ENCODE data around the gene RAD9A. TPM values are rescaled to one million over a fixed set of nuclear protein-coding genes. Genes with fewer than 3 reads are reported as not detected.

The RAD9A gene
- total and polyA plus RNA-seq, 2 of the 4 experiments (the other 2 are of a cell fraction) = 2.0 to 10.3 TPM

- no peak for TF ChIP-seq CTCF (conservative IDR thresholded peaks at IDR 0.05; ENCODE audit: low read depth, low read length)
These were observed 463 bp downstream of the RAD9A start (continued) for GRCh38 chr11:67392183-67392715.

- H2AK9ac ChIP-seq (replicated peaks; ENCODE audit: low read depth, low read length, poor library complexity) = peak overlapping the region; percentile 62
- no peak overlapping the region for H3K56ac ChIP-seq (ENCODE audit: extremely low read depth, insufficient read depth, low read length)
- intact Hi-C loops (cut with micrococcal nuclease) = no loop called here
- no peak overlapping the region for H3K4ac ChIP-seq (ENCODE audit: low read depth, low read length)
- peaks cover 9% of the 10 kb centered on the region; the same call in 1 of the 2 replicates for H4K20me1 ChIP-seq (ENCODE audit: insufficient read depth, low read length)
- H3K27me3 ChIP-seq (ENCODE audit: control insufficient read depth, insufficient read depth, low read length) = no peaks in the 10 kb centered on the region
- H2BK20ac ChIP-seq (ENCODE audit: low read depth, low read length) = no peak overlapping the region
- ChIA-PET CTCF (no interaction called here), POLR2A (ENCODE audit: unreplicated experiment) (no interaction called here)
- dilution Hi-C loops (cut with HindIII; ENCODE audit: low sequenced_read_pairs, unreplicated experiment) = no loop called here
- no peak overlapping the region for H3K27ac ChIP-seq (ENCODE audit: insufficient read depth, low read length)
- no peak overlapping the region for H3K18ac ChIP-seq (ENCODE audit: low read depth, low read length)
- no peak overlapping the region for H2AK5ac ChIP-seq (ENCODE audit: low read depth, low read length)
- H2BK120ac ChIP-seq (ENCODE audit: low read depth, low read length) = no peak overlapping the region
- no peak overlapping the region for H3K14ac ChIP-seq (replicated peaks; ENCODE audit: low read depth, low read length)
- ATAC-seq (ENCODE audit: low read depth) (no peak), DNase-seq (no peak)
- H3K36me3 ChIP-seq (ENCODE audit: control insufficient read depth, insufficient read depth, low read length) = peaks cover 23% of the 10 kb centered on the region
- no peak for TF ChIP-seq NFE2L2 (IDR thresholded peaks at IDR 0.05; ENCODE audit: low read depth, low read length)
- no peak for TF ChIP-seq CHD1 (IDR thresholded peaks at IDR 0.05; ENCODE audit: low read depth, low read length)
- TF ChIP-seq MXI1 (IDR thresholded peaks at IDR 0.05; ENCODE audit: borderline replicate concordance, low read depth, low read length) = no peak
- TF ChIP-seq FOS (IDR thresholded peaks at IDR 0.05; ENCODE audit: low read depth, low read length) = no peak
- no peak for TF ChIP-seq RFX5 (IDR thresholded peaks at IDR 0.05; ENCODE audit: low read depth, low read length)
- no peak for TF ChIP-seq BHLHE40 (IDR thresholded peaks at IDR 0.05; ENCODE audit: low read depth, low read length)
- TF ChIP-seq CTCF (conservative IDR thresholded peaks at IDR 0.05; ENCODE audit: low read depth, low read length) = no peak
- no peak for TF ChIP-seq POLR2A (IDR thresholded peaks at IDR 0.05; ENCODE audit: low read depth, low read length)
- no peak for TF ChIP-seq ELK1 (IDR thresholded peaks at IDR 0.05; ENCODE audit: borderline replicate concordance, low read depth, low read length)
- no peak for TF ChIP-seq RCOR1 (IDR thresholded peaks at IDR 0.05; ENCODE audit: insufficient replicate concordance, low read length)
- H2AFZ ChIP-seq (replicated peaks; ENCODE audit: low read length, poor library complexity) = no peak overlapping the region
- no peak overlapping the region for H3K4me3 ChIP-seq (ENCODE audit: insufficient read depth, low read depth, low read length)
- H3K9me1 ChIP-seq (ENCODE audit: insufficient read depth, low read length) = no peaks in the 10 kb centered on the region; the same call in 1 of the 2 replicates
- H2BK5ac ChIP-seq (ENCODE audit: low read depth, low read length, poor library complexity, severe bottlenecking) = no peak overlapping the region
- peaks cover 10 to 38% of the 10 kb centered on the region in 2 experiments; a peak in 3 of 4 replicates for H3K79me1 ChIP-seq (ENCODE audit: low read depth in 1 of 2, low read length in 2 of 2)
- H3K4me2 ChIP-seq (ENCODE audit: low read depth, low read length) = no peak overlapping the region
- no peak overlapping the region for H3K23ac ChIP-seq (ENCODE audit: low read depth, low read length)
- BruUV-seq (replicated peaks) = no TSS peak
- WGBS, 2 experiments (ENCODE audit: extremely low coverage in 2 of 2, insufficient read length in 1 of 2) = 93% methylated on average over 12 of the region's 18 CpGs; no CpG with 5 or more reads in 1 of the 2 experiments
- H3K4me1 ChIP-seq (ENCODE audit: control insufficient read depth, insufficient read depth, low read length) = peaks cover 3% of the 10 kb centered on the region
- H3K9me3 ChIP-seq (ENCODE audit: control insufficient read depth, insufficient read depth, low read length) = no peaks in the 10 kb centered on the region
- H2BK15ac ChIP-seq (ENCODE audit: low read depth, low read length) = no peak overlapping the region
- no peak overlapping the region for H4K8ac ChIP-seq (ENCODE audit: low read depth in 2 of 2, low read length in 2 of 2)
- in situ Hi-C loops (cut with MboI; ENCODE audit: low sequenced_read_pairs) = no loop called here
- no peak overlapping the region for H4K5ac ChIP-seq (ENCODE audit: low read depth, low read length)
- no peak overlapping the region for H3K9ac ChIP-seq (ENCODE audit: low read depth, low read length)
- no peak overlapping the region for H4K91ac ChIP-seq (ENCODE audit: insufficient read depth, low read depth, low read length)
These were observed 1.7 kb downstream of the RAD9A start for GRCh38 chr11:67393437-67393836.
